Liver (tissue), 9 donors: ENCODE results near the gene THEMIS2. TPM values are rescaled to one million over a fixed set of nuclear protein-coding genes. Genes with fewer than 3 reads are reported as not detected.

Experiments used
- DNase-seq: peaks from one replicate; pipeline ENCODE4 v3.0.0-alpha.2; 2017; ENCODE audit warnings: low spot score
- H3K27ac ChIP-seq, 2 donors: one replicate each; pipeline ENCODE4 v1.7.0; 2013; ENCODE audit warnings: inconsistent platforms in 2 of 2, low read length in 2 of 2, control low read depth in 1 of 2, low read depth in 1 of 2, mild to moderate bottlenecking in 1 of 2
- H3K27me3 ChIP-seq, 4 donors: one replicate each; pipeline versions ENCODE4 v1.6.1 to v1.7.0; 2013; ENCODE audit warnings: low read length in 3 of 4, inconsistent platforms in 1 of 4, mild to moderate bottlenecking in 1 of 4, moderate library complexity in 1 of 4; ENCODE audit not compliant: control insufficient read depth in 4 of 4, insufficient read depth in 4 of 4
- H3K36me3 ChIP-seq, 4 donors: one replicate each; pipeline versions ENCODE4 v1.6.1 to v1.7.0; 2013; ENCODE audit warnings: low read length in 3 of 4, mild to moderate bottlenecking in 3 of 4, low read depth in 1 of 4, moderate library complexity in 1 of 4; ENCODE audit not compliant: control insufficient read depth in 4 of 4, insufficient read depth in 3 of 4
- H3K4me1 ChIP-seq, 4 donors: one replicate each; pipeline versions ENCODE4 v1.6.1 to v1.7.0; 2013; ENCODE audit warnings: low read length in 3 of 4, mild to moderate bottlenecking in 3 of 4, moderate library complexity in 1 of 4; ENCODE audit not compliant: control insufficient read depth in 4 of 4, insufficient read depth in 4 of 4
- H3K4me3 ChIP-seq, 3 donors: one replicate each; pipeline versions ENCODE4 v1.6.1 to v1.7.0; 2013; ENCODE audit warnings: low read length in 3 of 3, control low read depth in 1 of 3, low read depth in 1 of 3, mild to moderate bottlenecking in 1 of 3
- H3K9ac ChIP-seq, 2 donors: one replicate each; pipeline ENCODE4 v1.7.0; 2013; ENCODE audit warnings: low read length in 2 of 2, mild to moderate bottlenecking in 2 of 2, moderate library complexity in 2 of 2, control low read depth in 1 of 2, low read depth in 1 of 2
- H3K9me3 ChIP-seq, 4 donors: one replicate each; pipeline versions ENCODE4 v1.6.1 to v1.7.0; 2013; ENCODE audit warnings: low read length in 3 of 4; ENCODE audit not compliant: control insufficient read depth in 4 of 4
- FOXA1 ChIP-seq: IDR thresholded peaks from 2 replicates; pipeline ENCODE4 v1.6.1; 2016; ENCODE audit warnings: antibody characterized with exemption
- FOXA2 ChIP-seq: IDR thresholded peaks from 2 replicates; pipeline ENCODE4 v1.6.1; 2016; ENCODE audit warnings: antibody characterized with exemption
- GABPA ChIP-seq, 2 donors: IDR thresholded peaks in 1 of 2; conservative IDR thresholded peaks in 1 of 2; 2 replicates each; pipeline ENCODE4 v1.6.1; 2016; ENCODE audit warnings: antibody characterized with exemption in 2 of 2, mild to moderate bottlenecking in 1 of 2, moderate library complexity in 1 of 2
- HNF4A ChIP-seq, 2 donors: conservative IDR thresholded peaks; 2 replicates each; pipeline ENCODE4 v1.6.1; 2016; ENCODE audit warnings: antibody characterized with exemption in 2 of 2, mild to moderate bottlenecking in 2 of 2
- JUND ChIP-seq, 2 donors: IDR thresholded peaks; 2 replicates each; pipeline ENCODE4 v1.6.1; 2016; ENCODE audit warnings: antibody characterized with exemption in 2 of 2
- NR2F2 ChIP-seq: IDR thresholded peaks from 2 replicates; pipeline ENCODE4 v1.6.1; 2016; ENCODE audit warnings: antibody characterized with exemption
- RAD21 ChIP-seq, 2 donors: IDR thresholded peaks; 2 replicates each; pipeline ENCODE4 v1.6.1; 2016; ENCODE audit warnings: antibody characterized with exemption in 2 of 2, mild to moderate bottlenecking in 2 of 2
- RXRA ChIP-seq, 2 donors: IDR thresholded peaks; 2 replicates each; pipeline ENCODE4 v1.6.1; 2017 to 2018; ENCODE audit warnings: antibody characterized with exemption in 2 of 2, mild to moderate bottlenecking in 1 of 2
- SP1 ChIP-seq: IDR thresholded peaks from 2 replicates; pipeline ENCODE4 v1.6.1; 2018; ENCODE audit warnings: antibody characterized with exemption, mild to moderate bottlenecking
- TAF1 ChIP-seq: conservative IDR thresholded peaks from 2 replicates; pipeline ENCODE4 v1.6.1; 2016; ENCODE audit warnings: antibody characterized with exemption, mild to moderate bottlenecking
- YY1 ChIP-seq: IDR thresholded peaks from 2 replicates; pipeline ENCODE4 v1.6.1; 2016; ENCODE audit warnings: antibody characterized with exemption, mild to moderate bottlenecking
- WGBS: extraction: QIAGEN DNeasy Blood & Tissue Kit; methylation state at CpG from one replicate; pipeline ENCODE4 v1.1.7; 2013; 5-methylcytosine and 5-hydroxymethylcytosine counted together
- polyA plus RNA-seq, 2 donors: library from polyadenylated mRNA; stranded (reverse) in 1 of 2; unstranded in 1 of 2; fragments of 200-250 nt in 1 of 2; fragments of >200 nt in 1 of 2; fragmentation: Nextera tagmentation in 1 of 2; extraction: Ambion mirVana in 1 of 2; gene quantifications; one replicate each; pipeline versions ENCODE4 v1.2.1 to v1.2.3, GENCODE V29; 2013 to 2015
- total RNA-seq, 2 donors: library from RNA; depleted of rRNA; stranded (reverse); fragments of >200 nt; gene quantifications; one replicate each; pipeline ENCODE4 v1.2.3, GENCODE V29; 2014
- TF ChIP-seq, protein P1 (sequence below): IDR thresholded peaks from 2 replicates; pipeline ENCODE4 v1.6.1; 2016; ENCODE audit warnings: antibody characterized with exemption
- TF ChIP-seq, protein P2 (sequence below): IDR thresholded peaks from 2 replicates; pipeline ENCODE4 v1.6.1; 2016; ENCODE audit warnings: antibody characterized with exemption
- TF ChIP-seq, protein P3 (sequence below): fragments of 150-350 bp; IDR thresholded peaks from 2 replicates; pipeline ENCODE4 v1.5.1; 2017; ENCODE audit warnings: improper control_type of control experiment, low read depth, low read length; ENCODE audit not compliant: missing input control
- TF ChIP-seq, protein P4 (sequence below): IDR thresholded peaks from 2 replicates; pipeline ENCODE4 v1.6.1; 2016; ENCODE audit warnings: antibody characterized with exemption, mild to moderate bottlenecking
- TF ChIP-seq, protein P5 (sequence below): IDR thresholded peaks from 2 replicates; pipeline ENCODE4 v1.6.1; 2016; ENCODE audit warnings: antibody characterized with exemption
- donor health status: healthy.
- donor health status: healthy.
- donor health status: healthy.
- donor health status: healthy.
- donor health status: healthy.

THEMIS2 gene
- total and polyA plus RNA-seq, 4 donors: 4.9 to 17.7 (median 10.7) TPM

DNA sequence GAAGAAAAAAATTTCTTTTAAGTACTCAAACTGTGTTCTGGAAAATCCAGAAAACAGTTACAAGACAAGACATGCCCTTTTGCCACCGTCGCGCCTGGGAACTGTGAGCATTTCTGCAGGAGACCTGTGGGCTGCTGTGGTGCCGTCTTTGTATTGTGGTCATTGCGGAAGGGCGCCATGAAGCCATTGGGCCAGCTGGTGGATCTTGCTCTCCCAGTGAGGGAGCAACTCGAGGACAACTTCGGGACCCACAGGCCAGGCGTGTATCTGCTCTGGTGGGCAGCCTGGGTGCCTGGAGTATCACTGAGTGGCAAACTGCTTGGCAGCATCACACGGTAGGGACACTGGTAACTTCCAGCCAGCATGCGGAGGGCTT is 3.8 kb upstream of the THEMIS2 start:
- Histone ChIP-seq H3K36me3 (no peaks in the 10 kb centered on the region), H3K4me3 (no peak overlapping the region), H3K9me3 (no peaks in the 10 kb centered on the region), H3K4me1 (peaks cover 0 to 7% (median 5%) of the 10 kb centered on the region in 4 donors), H3K9ac (no peak overlapping the region), H3K27ac (peak overlapping the region; percentile 20 to 74), H3K27me3 (no peaks in the 10 kb centered on the region)
- no peak for DNase-seq
- TF ChIP-seq, protein P1, sequence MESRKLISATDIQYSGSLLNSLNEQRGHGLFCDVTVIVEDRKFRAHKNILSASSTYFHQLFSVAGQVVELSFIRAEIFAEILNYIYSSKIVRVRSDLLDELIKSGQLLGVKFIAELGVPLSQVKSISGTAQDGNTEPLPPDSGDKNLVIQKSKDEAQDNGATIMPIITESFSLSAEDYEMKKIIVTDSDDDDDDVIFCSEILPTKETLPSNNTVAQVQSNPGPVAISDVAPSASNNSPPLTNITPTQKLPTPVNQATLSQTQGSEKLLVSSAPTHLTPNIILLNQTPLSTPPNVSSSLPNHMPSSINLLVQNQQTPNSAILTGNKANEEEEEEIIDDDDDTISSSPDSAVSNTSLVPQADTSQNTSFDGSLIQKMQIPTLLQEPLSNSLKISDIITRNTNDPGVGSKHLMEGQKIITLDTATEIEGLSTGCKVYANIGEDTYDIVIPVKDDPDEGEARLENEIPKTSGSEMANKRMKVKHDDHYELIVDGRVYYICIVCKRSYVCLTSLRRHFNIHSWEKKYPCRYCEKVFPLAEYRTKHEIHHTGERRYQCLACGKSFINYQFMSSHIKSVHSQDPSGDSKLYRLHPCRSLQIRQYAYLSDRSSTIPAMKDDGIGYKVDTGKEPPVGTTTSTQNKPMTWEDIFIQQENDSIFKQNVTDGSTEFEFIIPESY: no peak
- TF ChIP-seq, protein P2, sequence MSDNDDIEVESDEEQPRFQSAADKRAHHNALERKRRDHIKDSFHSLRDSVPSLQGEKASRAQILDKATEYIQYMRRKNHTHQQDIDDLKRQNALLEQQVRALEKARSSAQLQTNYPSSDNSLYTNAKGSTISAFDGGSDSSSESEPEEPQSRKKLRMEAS: no peak
- TF ChIP-seq NR2F2 (no peak), GABPA (IDR thresholded peaks at IDR 0.05 in 1 of 2, conservative IDR thresholded peaks at IDR 0.05 in 1 of 2) (no peak), SP1 (no peak), HNF4A (conservative IDR thresholded peaks at IDR 0.05) (no peak), JUND (IDR thresholded peaks at IDR 0.05) (no peak), YY1 (no peak), RXRA (IDR thresholded peaks at IDR 0.05) (no peak)
- TF ChIP-seq, protein P3, sequence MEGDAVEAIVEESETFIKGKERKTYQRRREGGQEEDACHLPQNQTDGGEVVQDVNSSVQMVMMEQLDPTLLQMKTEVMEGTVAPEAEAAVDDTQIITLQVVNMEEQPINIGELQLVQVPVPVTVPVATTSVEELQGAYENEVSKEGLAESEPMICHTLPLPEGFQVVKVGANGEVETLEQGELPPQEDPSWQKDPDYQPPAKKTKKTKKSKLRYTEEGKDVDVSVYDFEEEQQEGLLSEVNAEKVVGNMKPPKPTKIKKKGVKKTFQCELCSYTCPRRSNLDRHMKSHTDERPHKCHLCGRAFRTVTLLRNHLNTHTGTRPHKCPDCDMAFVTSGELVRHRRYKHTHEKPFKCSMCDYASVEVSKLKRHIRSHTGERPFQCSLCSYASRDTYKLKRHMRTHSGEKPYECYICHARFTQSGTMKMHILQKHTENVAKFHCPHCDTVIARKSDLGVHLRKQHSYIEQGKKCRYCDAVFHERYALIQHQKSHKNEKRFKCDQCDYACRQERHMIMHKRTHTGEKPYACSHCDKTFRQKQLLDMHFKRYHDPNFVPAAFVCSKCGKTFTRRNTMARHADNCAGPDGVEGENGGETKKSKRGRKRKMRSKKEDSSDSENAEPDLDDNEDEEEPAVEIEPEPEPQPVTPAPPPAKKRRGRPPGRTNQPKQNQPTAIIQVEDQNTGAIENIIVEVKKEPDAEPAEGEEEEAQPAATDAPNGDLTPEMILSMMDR: no peak
- WGBS: 91% methylated on average over 11 of the region's 11 CpGs

DNA sequence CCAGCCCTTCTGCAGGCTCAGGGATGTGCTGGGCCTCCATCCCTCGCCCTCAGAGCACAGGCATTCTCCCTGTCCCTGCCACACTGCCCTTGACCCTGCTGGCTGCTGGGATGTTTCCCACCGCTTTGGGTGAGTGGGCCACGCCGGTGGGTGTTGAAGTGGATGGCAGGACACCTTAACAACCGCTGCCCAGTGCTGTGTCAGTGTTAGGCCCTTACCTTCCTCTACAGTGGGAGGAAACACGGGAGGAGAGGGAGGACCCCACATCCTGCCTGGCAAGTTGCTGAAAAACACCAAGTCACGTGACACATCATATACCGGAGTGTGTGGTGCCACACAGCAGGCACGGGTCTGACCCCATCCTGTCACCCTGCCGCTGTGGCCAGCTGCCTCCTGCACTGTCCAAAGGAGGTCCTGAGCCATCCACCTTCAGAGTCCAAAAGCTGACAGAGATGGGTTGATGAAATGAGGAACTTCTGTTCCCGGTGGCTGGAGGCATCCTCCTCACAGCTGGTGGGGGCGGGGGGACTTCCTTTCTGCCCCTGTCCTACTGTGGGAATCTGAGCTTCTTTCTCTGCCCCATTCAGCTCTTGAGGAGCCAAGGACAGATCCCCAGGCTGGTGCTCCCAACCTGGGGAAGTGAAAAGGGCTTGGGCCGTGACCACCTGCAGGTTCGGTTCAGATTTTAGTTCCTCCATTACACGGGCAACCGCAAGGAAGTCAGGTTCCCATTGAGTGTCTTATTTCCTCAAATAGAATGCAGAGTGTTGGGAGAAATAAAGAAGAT is 3.2 kb upstream of the THEMIS2 start:
- TF ChIP-seq, protein P4, sequence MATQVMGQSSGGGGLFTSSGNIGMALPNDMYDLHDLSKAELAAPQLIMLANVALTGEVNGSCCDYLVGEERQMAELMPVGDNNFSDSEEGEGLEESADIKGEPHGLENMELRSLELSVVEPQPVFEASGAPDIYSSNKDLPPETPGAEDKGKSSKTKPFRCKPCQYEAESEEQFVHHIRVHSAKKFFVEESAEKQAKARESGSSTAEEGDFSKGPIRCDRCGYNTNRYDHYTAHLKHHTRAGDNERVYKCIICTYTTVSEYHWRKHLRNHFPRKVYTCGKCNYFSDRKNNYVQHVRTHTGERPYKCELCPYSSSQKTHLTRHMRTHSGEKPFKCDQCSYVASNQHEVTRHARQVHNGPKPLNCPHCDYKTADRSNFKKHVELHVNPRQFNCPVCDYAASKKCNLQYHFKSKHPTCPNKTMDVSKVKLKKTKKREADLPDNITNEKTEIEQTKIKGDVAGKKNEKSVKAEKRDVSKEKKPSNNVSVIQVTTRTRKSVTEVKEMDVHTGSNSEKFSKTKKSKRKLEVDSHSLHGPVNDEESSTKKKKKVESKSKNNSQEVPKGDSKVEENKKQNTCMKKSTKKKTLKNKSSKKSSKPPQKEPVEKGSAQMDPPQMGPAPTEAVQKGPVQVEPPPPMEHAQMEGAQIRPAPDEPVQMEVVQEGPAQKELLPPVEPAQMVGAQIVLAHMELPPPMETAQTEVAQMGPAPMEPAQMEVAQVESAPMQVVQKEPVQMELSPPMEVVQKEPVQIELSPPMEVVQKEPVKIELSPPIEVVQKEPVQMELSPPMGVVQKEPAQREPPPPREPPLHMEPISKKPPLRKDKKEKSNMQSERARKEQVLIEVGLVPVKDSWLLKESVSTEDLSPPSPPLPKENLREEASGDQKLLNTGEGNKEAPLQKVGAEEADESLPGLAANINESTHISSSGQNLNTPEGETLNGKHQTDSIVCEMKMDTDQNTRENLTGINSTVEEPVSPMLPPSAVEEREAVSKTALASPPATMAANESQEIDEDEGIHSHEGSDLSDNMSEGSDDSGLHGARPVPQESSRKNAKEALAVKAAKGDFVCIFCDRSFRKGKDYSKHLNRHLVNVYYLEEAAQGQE: no peak
- TF ChIP-seq FOXA1 (no peak), YY1 (no peak), RXRA (IDR thresholded peaks at IDR 0.05) (no peak), RAD21 (IDR thresholded peaks at IDR 0.05) (no peak), NR2F2 (no peak), FOXA2 (no peak), JUND (IDR thresholded peaks at IDR 0.05) (no peak), TAF1 (no peak)
- TF ChIP-seq, protein P3: no peak
- TF ChIP-seq, protein P5, sequence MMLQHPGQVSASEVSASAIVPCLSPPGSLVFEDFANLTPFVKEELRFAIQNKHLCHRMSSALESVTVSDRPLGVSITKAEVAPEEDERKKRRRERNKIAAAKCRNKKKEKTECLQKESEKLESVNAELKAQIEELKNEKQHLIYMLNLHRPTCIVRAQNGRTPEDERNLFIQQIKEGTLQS: no peak
- TF ChIP-seq, protein P1: no peak
- TF ChIP-seq, protein P2: no peak
- no peaks in the 10 kb centered on the region for H3K9me3 ChIP-seq
- no peaks in the 10 kb centered on the region for H3K27me3 ChIP-seq
- H3K9ac ChIP-seq: no peak overlapping the region
- peak overlapping the region; percentile 20 to 74 for H3K27ac ChIP-seq
- H3K4me1 ChIP-seq: peaks cover 0 to 7% (median 5%) of the 10 kb centered on the region in 4 donors
- 60% methylated on average over 16 of the region's 16 CpGs for WGBS
- H3K36me3 ChIP-seq: no peaks in the 10 kb centered on the region
- DNase-seq: no peak
- H3K4me3 ChIP-seq: no peak overlapping the region
